KMS-11 (cell line): ENCODE data around the gene SYTL1.

ENCODE experiments used
- H2AFZ ChIP-seq: fragments of 200-600 bp; sonication (generic); 2 replicates; pipeline ENCODE4 v1.6.1; 2016; ENCODE audit warnings: antibody characterized with exemption, mixed run types, low read depth
- H3K27ac ChIP-seq: fragments of 200-600 bp; sonication (generic); 2 replicates; pipeline ENCODE4 v1.6.1; 2016; ENCODE audit warnings: mild to moderate bottlenecking, mixed run types
- H3K27me3 ChIP-seq: fragments of 200-600 bp; sonication (generic); 2 replicates; pipeline ENCODE4 v1.6.1; 2017; ENCODE audit warnings: mild to moderate bottlenecking, low read depth, mixed run types, moderate library complexity; ENCODE audit not compliant: insufficient read depth
- H3K36me3 ChIP-seq: fragments of 200-600 bp; sonication (generic); 2 replicates; pipeline ENCODE4 v1.6.1; 2017; ENCODE audit warnings: mild to moderate bottlenecking, mixed run types; ENCODE audit not compliant: insufficient read depth
- H3K4me1 ChIP-seq: fragments of 200-600 bp; sonication (generic); 2 replicates; pipeline ENCODE4 v1.6.1; 2016; ENCODE audit warnings: mild to moderate bottlenecking, low read depth, mixed run types; ENCODE audit not compliant: poor library complexity, severe bottlenecking
- H3K4me2 ChIP-seq: fragments of 200-600 bp; sonication (generic); 2 replicates; pipeline ENCODE4 v1.7.0; 2016; ENCODE audit warnings: mild to moderate bottlenecking, mixed run types
- H3K4me3 ChIP-seq: fragments of 200-600 bp; sonication (generic); IDR thresholded peaks from 2 replicates; pipeline ENCODE4 v1.6.1; 2017; ENCODE audit warnings: low read depth, low read length, mixed read lengths; ENCODE audit not compliant: insufficient read depth
- H3K79me2 ChIP-seq: fragments of 200-600 bp; sonication (generic); 2 replicates; pipeline ENCODE4 v1.6.1; 2016; ENCODE audit warnings: low read depth, mixed run types; ENCODE audit not compliant: insufficient read depth
- H3K9ac ChIP-seq: fragments of 200-600 bp; sonication (generic); 2 replicates; pipeline ENCODE4 v1.6.1; 2016; ENCODE audit warnings: mild to moderate bottlenecking, mixed run types
- H4K20me1 ChIP-seq: fragments of 200-600 bp; sonication (generic); 2 replicates; pipeline ENCODE4 v1.6.1; 2016; ENCODE audit warnings: mild to moderate bottlenecking, mixed run types; ENCODE audit not compliant: insufficient read depth
- CTCF ChIP-seq: fragments of 200-600 bp; sonication (generic); conservative IDR thresholded peaks from 2 replicates; pipeline ENCODE4 v1.6.1; 2017; ENCODE audit warnings: low read depth, mild to moderate bottlenecking, antibody characterized with exemption, low read length, moderate library complexity, mixed read lengths

The SYTL1 gene

GRCh38 chr1:27357281-27358037 lies 15.6 kb downstream of the SYTL1 start:
- no peaks in the 10 kb centered on the region for H4K20me1 ChIP-seq
- H3K27ac ChIP-seq = no peak overlapping the region
- H3K79me2 ChIP-seq = no peaks in the 10 kb centered on the region
- H3K4me1 ChIP-seq = peaks cover 7% of the 10 kb centered on the region
- no peak overlapping the region for H3K9ac ChIP-seq
- TF ChIP-seq CTCF = peak; percentile 85
- H3K36me3 ChIP-seq = no peaks in the 10 kb centered on the region
- peak overlapping the region; percentile 79 for H3K4me2 ChIP-seq
- H3K4me3 ChIP-seq = no peak overlapping the region
- no peaks in the 10 kb centered on the region for H3K27me3 ChIP-seq
- H2AFZ ChIP-seq = peak overlapping the region; percentile 79

GRCh38 chr1:27358038-27358927 lies 16.5 kb downstream of the SYTL1 start:
- no peak for TF ChIP-seq CTCF
- Histone ChIP-seq H4K20me1 (no peaks in the 10 kb centered on the region), H3K4me2 (peak overlapping the region; percentile 79; the same call in 1 of the 2 replicates), H3K27ac (no peak overlapping the region), H3K4me3 (no peak overlapping the region), H2AFZ (no peak overlapping the region; the same call in 1 of the 2 replicates), H3K27me3 (no peaks in the 10 kb centered on the region), H3K9ac (no peak overlapping the region), H3K4me1 (peaks cover 7% of the 10 kb centered on the region), H3K79me2 (no peaks in the 10 kb centered on the region), H3K36me3 (no peaks in the 10 kb centered on the region)

GRCh38 chr1:27358928-27359313 lies 17.1 kb downstream of the SYTL1 start:
- no peak overlapping the region for H3K9ac ChIP-seq
- H3K36me3 ChIP-seq = no peaks in the 10 kb centered on the region
- H3K27ac ChIP-seq = no peak overlapping the region

GRCh38 chr1:27359822-27360158 lies 18.0 kb downstream of the SYTL1 start:
- no peak overlapping the region for H3K4me2 ChIP-seq
- H4K20me1 ChIP-seq = no peaks in the 10 kb centered on the region
- no peaks in the 10 kb centered on the region for H3K79me2 ChIP-seq
- no peaks in the 10 kb centered on the region for H3K27me3 ChIP-seq
- H3K36me3 ChIP-seq = no peaks in the 10 kb centered on the region
- H3K9ac ChIP-seq = no peak overlapping the region
- no peak overlapping the region for H2AFZ ChIP-seq
- H3K4me3 ChIP-seq = no peak overlapping the region
- H3K27ac ChIP-seq = no peak overlapping the region
- peaks cover 7% of the 10 kb centered on the region for H3K4me1 ChIP-seq
- TF ChIP-seq CTCF = no peak

More at GRCh38 chr1:27358928-27359313, 17.1 kb downstream of the SYTL1 start:
- H2AFZ ChIP-seq = no peak overlapping the region
- no peaks in the 10 kb centered on the region for H3K79me2 ChIP-seq
- no peaks in the 10 kb centered on the region for H4K20me1 ChIP-seq
- no peak for TF ChIP-seq CTCF
- no peaks in the 10 kb centered on the region for H3K27me3 ChIP-seq
- peaks cover 7% of the 10 kb centered on the region for H3K4me1 ChIP-seq
- H3K4me3 ChIP-seq = no peak overlapping the region
- no peak overlapping the region for H3K4me2 ChIP-seq
